Measurements from ENCODE around the gene UCHL3.

- TF ChIP-seq CTCF (IDR thresholded peaks at IDR 0.05) (no peak), POLR2A (IDR thresholded peaks at IDR 0.05) (no peak)
Observed at GRCh38 chr13:75637181-75637750, 87.7 kb downstream of the UCHL3 start.

Data from thyroid gland (tissue), 4 donors.